K562 (cell line): Measurements from ENCODE around the gene TNNT2. TPM values are rescaled to one million over a fixed set of nuclear protein-coding genes. Genes with fewer than 3 reads are reported as not detected.

Experiments
- ATAC-seq: fragments of 200-7000 bp; cut with Tn5 transposase; 3 replicates; pipeline ENCODE4 v1.9.1; 2020; ENCODE audit warnings: moderate library complexity
- BruUV-seq: library from RNA; stranded (reverse); fragments of 400-500 nt; replicated peaks from 2 replicates; lab custom pipeline; 2021; lab: Mats Ljungman, UMichigan
- CTCF ChIA-PET: fragments of 300-600 bp; formaldehyde crosslinking; extraction: SDS; loops from one replicate; lab custom pipeline; 2021; ENCODE audit warnings: low intra/inter-chr PET ratio; lab: Yijun Ruan, JAX
- POLR2A ChIA-PET: fragments of 300-600, 350-650 bp; sonication (Branson Sonifier 250); formaldehyde crosslinking; extraction: SDS; loops from one replicate; lab custom pipeline; 2021; ENCODE audit warnings: antibody characterized with exemption, inconsistent platforms; lab: Yijun Ruan, JAX
- DNase-seq, 4 experiments: peaks; one replicate each; pipeline versions ENCODE4 v3.0.0 to v3.0.0-alpha.2; 2011 to 2018; ENCODE audit warnings: low spot score in 3 of 4, mixed read lengths in 3 of 4; ENCODE audit errors: extremely low read depth in 1 of 4
- FAIRE-seq: peaks from 2 replicates; lab custom pipeline; 2011; peaks lifted over from hg19 to GRCh38; lab: Jason Lieb, UNC
- H2AFZ ChIP-seq: 2 replicates; pipeline ENCODE4 v1.6.0; 2011; ENCODE audit warnings: low read depth, low read length, control low read depth, inconsistent platforms
- H3K27ac ChIP-seq: fragments of 200-600 bp; 3 replicates; pipeline ENCODE4 v1.8.0; 2011; ENCODE audit warnings: low read depth, mild to moderate bottlenecking, control low read depth, inconsistent platforms, low read length, moderate library complexity, mixed read lengths; ENCODE audit errors: extremely low read depth
- H3K27me3 ChIP-seq, 2 experiments: fragments of 300-600 bp in 1 of 2; 2 replicates in 1 of 2; 3 replicates in 1 of 2; pipeline versions ENCODE4 v1.6.0 to v1.8.0; 2011; ENCODE audit warnings: inconsistent platforms in 2 of 2, low read length in 2 of 2, mild to moderate bottlenecking in 1 of 2, mixed read lengths in 1 of 2, moderate library complexity in 1 of 2; ENCODE audit not compliant: control insufficient read depth in 2 of 2, insufficient read depth in 2 of 2
- H3K36me3 ChIP-seq: fragments of 300-600 bp; 3 replicates; pipeline ENCODE4 v1.8.0; 2011; ENCODE audit warnings: mild to moderate bottlenecking, low read length, inconsistent platforms; ENCODE audit not compliant: control insufficient read depth, insufficient read depth
- H3K4me1 ChIP-seq, 2 experiments: fragments of 200-600 bp in 1 of 2; replicated peaks in 1 of 2; 2 replicates in 1 of 2; 3 replicates in 1 of 2; pipeline versions ENCODE4 v1.5.1 to v1.8.0; 2011; ENCODE audit warnings: inconsistent platforms in 2 of 2, low read length in 2 of 2, mild to moderate bottlenecking in 1 of 2, mixed read lengths in 1 of 2, moderate library complexity in 1 of 2; ENCODE audit not compliant: control insufficient read depth in 2 of 2, insufficient read depth in 2 of 2
- H3K4me2 ChIP-seq: 2 replicates; pipeline ENCODE4 v1.6.1; 2011; ENCODE audit warnings: low read length, control low read depth, inconsistent platforms, mixed read lengths; ENCODE audit not compliant: insufficient read depth
- H3K4me3 ChIP-seq: fragments of 200-600 bp; sonication (generic), shearing (Covaris generic); 2 replicates; pipeline ENCODE4 v1.5.1; 2016; ENCODE audit warnings: control low read depth, inconsistent platforms
- H3K79me2 ChIP-seq: fragments of 200-600 bp; 3 replicates; pipeline ENCODE4 v1.8.0; 2011; ENCODE audit warnings: low read length, inconsistent platforms; ENCODE audit not compliant: control insufficient read depth, insufficient read depth
- H3K9ac ChIP-seq, 2 experiments: 2 replicates each; pipeline versions ENCODE4 v1.6.0 to v1.6.1; 2011; ENCODE audit warnings: low read depth in 2 of 2, low read length in 2 of 2, control low read depth in 1 of 2, inconsistent platforms in 1 of 2, mild to moderate bottlenecking in 1 of 2, mixed read lengths in 1 of 2; ENCODE audit not compliant: insufficient read depth in 1 of 2
- H3K9me1 ChIP-seq: one replicate; pipeline ENCODE4 v1.6.0; 2011; ENCODE audit warnings: inconsistent platforms, mild to moderate bottlenecking, low read length, moderate library complexity; ENCODE audit not compliant: control insufficient read depth, insufficient read depth
- H3K9me3 ChIP-seq: replicated peaks from 2 replicates; pipeline ENCODE4 v1.5.1; 2011; ENCODE audit warnings: low read depth, low read length, inconsistent platforms; ENCODE audit not compliant: control insufficient read depth, insufficient read depth
- H4K20me1 ChIP-seq: replicated peaks from 2 replicates; pipeline ENCODE4 v1.6.1; 2011; ENCODE audit warnings: low read length, inconsistent platforms, mixed read lengths; ENCODE audit not compliant: control insufficient read depth, insufficient read depth
- NCOA1 ChIP-seq: fragments of 450-650 bp; IDR thresholded peaks from 2 replicates; pipeline ENCODE4 v1.6.1; 2016; ENCODE audit warnings: low read depth
- ZNF699 ChIP-seq: fragments of 250-450 bp; sonication (Bioruptor Pico); IDR thresholded peaks from 2 replicates; pipeline ENCODE4 v1.8.0; 2021; ENCODE audit warnings: mild to moderate bottlenecking, moderate library complexity; ENCODE audit not compliant: insufficient replicate concordance
- WGBS: fragments of 100-300 bp; shearing (Covaris generic); methylation state at CpG from one replicate; pipeline ENCODE4 v1.1.6; 2016; ENCODE audit warnings: low coverage, mixed read lengths; ENCODE audit not compliant: insufficient coverage; ENCODE audit errors: missing lambda C conversion rate; 5-methylcytosine and 5-hydroxymethylcytosine counted together
- in situ Hi-C: fragments of 300-500 bp; cut with MboI; formaldehyde crosslinking; loops from 4 replicates; pipeline ENCODE4 v1.15.0; 2018; ENCODE audit warnings: inconsistent platforms, mixed read lengths
- intact Hi-C: fragments of 100-400 bp; cut with micrococcal nuclease; formaldehyde crosslinking; loops from 2 replicates; pipeline ENCODE4 v1.14.2; 2022
- polyA plus RNA-seq, 8 experiments: library from polyadenylated mRNA; depleted of rRNA in 4 of 8; stranded (reverse) in 5 of 8; unstranded in 3 of 8; fragments of >200 nt; fragmentation: Nextera tagmentation in 2 of 8; fragmentation: Illumina TruSeq in 1 of 8; extraction: Ambion mirVana in 2 of 8; extraction: Trizol in 1 of 8; gene quantifications; 2 replicates each; pipeline versions ENCODE4 v1.2.1 to v1.2.3, GENCODE V29; 2011 to 2014; ENCODE audit warnings: inconsistent platforms in 1 of 8, missing spikeins in 1 of 8
- total RNA-seq, 7 experiments: library from RNA; depleted of rRNA in 6 of 7; stranded (reverse); fragments of >200 nt in 6 of 7; fragmentation: Illumina TruSeq in 2 of 7; extraction: Trizol in 2 of 7; gene quantifications; 2 replicates each; pipeline versions ENCODE4 v1.2.1 to v1.2.3, GENCODE V29; 2011 to 2021; ENCODE audit warnings: low replicate concordance in 1 of 7
- TF ChIP-seq, protein P1 (sequence below): fragments of 450-650 bp; IDR thresholded peaks from 2 replicates; pipeline ENCODE4 v1.6.1; 2018; ENCODE audit not compliant: partially characterized antibody
- TF ChIP-seq, protein P2 (sequence below): sonication (generic); formaldehyde crosslinking; IDR thresholded peaks from 2 replicates; pipeline ENCODE4 v1.8.0; 2022; ENCODE audit warnings: mild to moderate bottlenecking, missing genetic modification reagents

TNNT2 gene
- total and polyA plus RNA-seq, 9 of the 15 experiments (the other 6 are each of a cell fraction or from before 2014, with no cell fraction given) = not detected

GRCh38 chr1:201350884-201351283 lies 26.6 kb downstream of the TNNT2 start (continued):
- TF ChIP-seq, protein P1, sequence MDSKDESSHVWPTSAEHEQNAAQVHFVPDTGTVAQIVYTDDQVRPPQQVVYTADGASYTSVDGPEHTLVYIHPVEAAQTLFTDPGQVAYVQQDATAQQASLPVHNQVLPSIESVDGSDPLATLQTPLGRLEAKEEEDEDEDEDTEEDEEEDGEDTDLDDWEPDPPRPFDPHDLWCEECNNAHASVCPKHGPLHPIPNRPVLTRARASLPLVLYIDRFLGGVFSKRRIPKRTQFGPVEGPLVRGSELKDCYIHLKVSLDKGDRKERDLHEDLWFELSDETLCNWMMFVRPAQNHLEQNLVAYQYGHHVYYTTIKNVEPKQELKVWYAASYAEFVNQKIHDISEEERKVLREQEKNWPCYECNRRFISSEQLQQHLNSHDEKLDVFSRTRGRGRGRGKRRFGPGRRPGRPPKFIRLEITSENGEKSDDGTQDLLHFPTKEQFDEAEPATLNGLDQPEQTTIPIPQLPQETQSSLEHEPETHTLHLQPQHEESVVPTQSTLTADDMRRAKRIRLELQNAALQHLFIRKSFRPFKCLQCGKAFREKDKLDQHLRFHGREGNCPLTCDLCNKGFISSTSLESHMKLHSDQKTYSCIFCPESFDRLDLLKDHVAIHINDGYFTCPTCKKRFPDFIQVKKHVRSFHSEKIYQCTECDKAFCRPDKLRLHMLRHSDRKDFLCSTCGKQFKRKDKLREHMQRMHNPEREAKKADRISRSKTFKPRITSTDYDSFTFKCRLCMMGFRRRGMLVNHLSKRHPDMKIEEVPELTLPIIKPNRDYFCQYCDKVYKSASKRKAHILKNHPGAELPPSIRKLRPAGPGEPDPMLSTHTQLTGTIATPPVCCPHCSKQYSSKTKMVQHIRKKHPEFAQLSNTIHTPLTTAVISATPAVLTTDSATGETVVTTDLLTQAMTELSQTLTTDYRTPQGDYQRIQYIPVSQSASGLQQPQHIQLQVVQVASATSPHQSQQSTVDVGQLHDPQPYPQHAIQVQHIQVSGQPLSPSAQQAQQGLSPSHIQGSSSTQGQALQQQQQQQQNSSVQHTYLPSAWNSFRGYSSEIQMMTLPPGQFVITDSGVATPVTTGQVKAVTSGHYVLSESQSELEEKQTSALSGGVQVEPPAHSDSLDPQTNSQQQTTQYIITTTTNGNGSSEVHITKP = no peak
- TF ChIP-seq ZNF699 (CRISPR knock-in tag) = no peak
- TF ChIP-seq, protein P2, sequence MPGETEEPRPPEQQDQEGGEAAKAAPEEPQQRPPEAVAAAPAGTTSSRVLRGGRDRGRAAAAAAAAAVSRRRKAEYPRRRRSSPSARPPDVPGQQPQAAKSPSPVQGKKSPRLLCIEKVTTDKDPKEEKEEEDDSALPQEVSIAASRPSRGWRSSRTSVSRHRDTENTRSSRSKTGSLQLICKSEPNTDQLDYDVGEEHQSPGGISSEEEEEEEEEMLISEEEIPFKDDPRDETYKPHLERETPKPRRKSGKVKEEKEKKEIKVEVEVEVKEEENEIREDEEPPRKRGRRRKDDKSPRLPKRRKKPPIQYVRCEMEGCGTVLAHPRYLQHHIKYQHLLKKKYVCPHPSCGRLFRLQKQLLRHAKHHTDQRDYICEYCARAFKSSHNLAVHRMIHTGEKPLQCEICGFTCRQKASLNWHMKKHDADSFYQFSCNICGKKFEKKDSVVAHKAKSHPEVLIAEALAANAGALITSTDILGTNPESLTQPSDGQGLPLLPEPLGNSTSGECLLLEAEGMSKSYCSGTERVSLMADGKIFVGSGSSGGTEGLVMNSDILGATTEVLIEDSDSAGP (CRISPR knock-in tag) = no peak

DNA sequence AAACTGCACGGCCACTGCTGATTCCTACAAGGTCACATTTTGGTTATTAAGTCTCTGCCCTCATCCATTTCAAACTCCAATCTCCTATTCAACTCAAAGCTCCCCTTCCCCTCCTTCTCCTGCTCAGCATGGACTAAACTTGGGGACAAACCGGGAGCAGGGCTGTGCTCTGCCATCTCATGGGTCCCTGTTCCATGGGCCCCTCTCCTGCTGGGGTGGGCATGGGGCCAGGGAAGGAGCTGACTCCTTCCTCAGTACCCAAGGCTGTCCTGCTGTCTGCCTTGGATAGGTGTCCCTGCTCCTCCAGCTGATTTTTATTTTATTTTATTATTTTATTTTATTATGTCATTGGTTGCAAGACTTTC lies 27.1 kb downstream of the TNNT2 start:
- no peaks in the 10 kb centered on the region for H3K79me2 ChIP-seq
- 0% methylated on average over 2 of the region's 2 CpGs for WGBS
- no peak for FAIRE-seq
- no peaks in the 10 kb centered on the region for H3K9me1 ChIP-seq
- POLR2A ChIA-PET = interaction anchor here (1.1 kb wide), 1 partner anchor 13 kb away, joined by 4 read pairs; no protein-coding TSS in a partner anchor
- intact Hi-C loops = no loop called here
- no peaks in the 10 kb centered on the region for H3K4me1 ChIP-seq
- H3K9ac ChIP-seq = no peak overlapping the region
- no TSS peak for BruUV-seq
- H3K36me3 ChIP-seq = no peaks in the 10 kb centered on the region
- peaks cover 19% of the 10 kb centered on the region for H4K20me1 ChIP-seq
- peaks cover 0 to 37% of the 10 kb centered on the region in 2 experiments; a peak in 2 of 5 replicates for H3K27me3 ChIP-seq
- H3K4me2 ChIP-seq = no peak overlapping the region
- H3K9me3 ChIP-seq = no peaks in the 10 kb centered on the region
- CTCF ChIA-PET = interaction anchor here (0.6 kb wide), 1 partner anchor 254 kb away, joined by 4 read pairs; no protein-coding TSS in a partner anchor
- no peak overlapping the region for H3K27ac ChIP-seq
- H3K4me3 ChIP-seq = no peak overlapping the region
- no peak for TF ChIP-seq NCOA1
- TF ChIP-seq, all 486 proteins: peak for 0
- in situ Hi-C loops = no loop called here
- no peak for DNase-seq
- ATAC-seq = no peak
- H2AFZ ChIP-seq = no peak overlapping the region
